ENCODE data around the gene ECT2. TPM values are rescaled to one million over a fixed set of nuclear protein-coding genes. Genes with fewer than 3 reads are reported as not detected.

The ECT2 gene
- total RNA-seq, 1 donor from 2014 or later = 20.9 TPM

DNA sequence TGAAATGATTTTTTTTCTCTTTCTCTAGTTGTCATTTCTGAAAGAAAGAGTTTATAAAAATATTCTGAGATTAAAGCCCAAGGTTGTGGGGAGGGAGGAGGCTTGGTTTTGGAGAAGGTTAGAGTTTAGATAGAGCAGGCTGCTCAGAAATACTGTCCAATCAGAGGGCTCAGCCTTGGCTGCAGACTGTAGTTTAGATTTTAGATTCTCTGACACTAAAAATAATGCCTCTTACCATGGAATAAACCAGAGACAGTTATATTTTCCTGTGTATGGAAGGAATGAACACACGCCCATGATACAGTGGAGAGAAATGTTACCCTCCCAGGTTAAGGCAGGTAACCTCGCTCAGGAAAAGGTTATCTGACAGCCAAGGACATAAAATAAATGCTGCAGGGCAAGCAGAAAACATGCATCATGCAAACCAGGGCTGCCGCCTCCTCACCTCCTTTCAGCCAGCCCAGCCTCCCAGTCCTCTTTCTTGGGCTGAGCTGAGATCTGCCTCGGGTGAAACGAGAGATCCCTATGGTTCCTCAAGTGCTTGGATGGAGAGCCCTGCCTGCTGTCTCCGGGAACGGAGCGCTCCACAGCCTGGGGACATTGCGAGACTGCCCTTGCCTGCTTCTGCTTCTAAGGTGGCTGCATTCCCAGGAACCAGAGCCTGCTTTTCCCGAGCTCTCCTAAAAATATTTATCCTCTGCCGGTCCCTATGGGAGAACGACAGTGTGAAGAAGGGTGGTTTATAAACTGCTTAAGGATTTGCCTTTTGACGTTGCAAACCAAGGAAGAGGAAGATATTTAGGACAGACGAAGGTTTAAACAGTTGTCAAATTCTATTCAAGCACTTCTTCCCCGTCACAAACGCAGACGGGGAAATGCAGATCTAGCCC is 40.5 kb upstream of the ECT2 start:
- H3K4me3 Mint-ChIP-seq = peak overlapping the region; percentile 93
- H3K27me3 Mint-ChIP-seq (ENCODE audit: low read depth) = peaks cover 4% of the 10 kb centered on the region
- peak overlapping the region; percentile 75 for H3K27ac Mint-ChIP-seq
- H3K36me3 Mint-ChIP-seq = no peaks in the 10 kb centered on the region
- DNase-seq (ENCODE audit: low spot score in 2 of 2, unreplicated experiment in 2 of 2) = peak; percentile 21 to 41
- TF ChIP-seq, protein P1, sequence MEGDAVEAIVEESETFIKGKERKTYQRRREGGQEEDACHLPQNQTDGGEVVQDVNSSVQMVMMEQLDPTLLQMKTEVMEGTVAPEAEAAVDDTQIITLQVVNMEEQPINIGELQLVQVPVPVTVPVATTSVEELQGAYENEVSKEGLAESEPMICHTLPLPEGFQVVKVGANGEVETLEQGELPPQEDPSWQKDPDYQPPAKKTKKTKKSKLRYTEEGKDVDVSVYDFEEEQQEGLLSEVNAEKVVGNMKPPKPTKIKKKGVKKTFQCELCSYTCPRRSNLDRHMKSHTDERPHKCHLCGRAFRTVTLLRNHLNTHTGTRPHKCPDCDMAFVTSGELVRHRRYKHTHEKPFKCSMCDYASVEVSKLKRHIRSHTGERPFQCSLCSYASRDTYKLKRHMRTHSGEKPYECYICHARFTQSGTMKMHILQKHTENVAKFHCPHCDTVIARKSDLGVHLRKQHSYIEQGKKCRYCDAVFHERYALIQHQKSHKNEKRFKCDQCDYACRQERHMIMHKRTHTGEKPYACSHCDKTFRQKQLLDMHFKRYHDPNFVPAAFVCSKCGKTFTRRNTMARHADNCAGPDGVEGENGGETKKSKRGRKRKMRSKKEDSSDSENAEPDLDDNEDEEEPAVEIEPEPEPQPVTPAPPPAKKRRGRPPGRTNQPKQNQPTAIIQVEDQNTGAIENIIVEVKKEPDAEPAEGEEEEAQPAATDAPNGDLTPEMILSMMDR (IDR thresholded peaks at IDR 0.05; ENCODE audit: unreplicated experiment) = no peak
- H3K4me1 Mint-ChIP-seq = peaks cover 17% of the 10 kb centered on the region
- H3K9me3 Mint-ChIP-seq = no peaks in the 10 kb centered on the region

DNA sequence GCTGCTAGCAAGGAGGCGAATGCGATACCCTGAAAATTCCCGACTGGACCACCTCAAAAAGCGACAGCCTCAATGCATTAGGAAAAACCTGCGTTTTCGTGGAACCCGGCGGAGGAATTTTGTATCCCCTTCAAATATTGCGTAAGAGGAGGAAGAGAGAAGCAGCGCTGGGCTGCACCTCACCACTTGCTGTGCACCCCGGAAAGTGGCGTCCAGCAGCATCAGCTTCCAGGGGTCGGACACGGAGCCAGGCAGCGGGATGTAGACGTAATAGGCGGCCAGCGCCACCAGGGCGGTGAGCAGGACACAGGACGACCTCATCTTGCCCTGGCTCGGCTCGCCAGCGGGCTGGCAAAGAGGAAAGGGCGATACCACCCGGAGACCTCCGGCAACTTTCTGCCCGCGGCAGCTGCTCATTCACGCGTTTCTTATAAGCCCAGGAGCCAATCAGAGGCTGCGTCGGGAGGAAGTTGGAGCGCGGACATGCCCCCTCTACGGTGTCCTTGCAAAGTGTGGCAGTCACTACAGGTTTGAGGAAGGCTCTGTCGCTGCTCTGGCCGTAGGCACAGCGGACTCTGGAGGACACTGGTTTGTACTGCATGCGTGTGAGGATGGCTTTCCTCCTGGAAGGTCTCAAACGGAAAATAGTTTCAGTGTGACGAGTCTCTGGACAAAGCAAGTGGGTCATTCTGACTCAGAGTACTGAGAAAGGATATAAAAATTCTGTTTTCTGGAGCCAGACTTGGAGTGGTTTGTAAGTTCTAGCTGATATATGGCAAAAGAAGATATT is 39.7 kb upstream of the ECT2 start, which contains the start of gene NCEH1:
TSS of gene NCEH1 (minus strand) at position 404 of the 790 bp plus-strand sequence. CDS start at position 321, 83 bp downstream.
- H3K27me3 Mint-ChIP-seq (ENCODE audit: low read depth) = peaks cover 4% of the 10 kb centered on the region
- DNase-seq (ENCODE audit: low spot score in 2 of 2, unreplicated experiment in 2 of 2) = peak; percentile 31 to 77
- H3K36me3 Mint-ChIP-seq = no peaks in the 10 kb centered on the region
- H3K4me3 Mint-ChIP-seq = peak within 1 kb of the TSS; percentile 93
- H3K27ac Mint-ChIP-seq = peak within 1 kb of the TSS; percentile 75
- H3K4me1 Mint-ChIP-seq = peaks cover 17% of the 10 kb centered on the region
- TF ChIP-seq, protein P1 (IDR thresholded peaks at IDR 0.05; ENCODE audit: unreplicated experiment) = peak; percentile 45
- H3K9me3 Mint-ChIP-seq = no peaks in the 10 kb centered on the region

DNA sequence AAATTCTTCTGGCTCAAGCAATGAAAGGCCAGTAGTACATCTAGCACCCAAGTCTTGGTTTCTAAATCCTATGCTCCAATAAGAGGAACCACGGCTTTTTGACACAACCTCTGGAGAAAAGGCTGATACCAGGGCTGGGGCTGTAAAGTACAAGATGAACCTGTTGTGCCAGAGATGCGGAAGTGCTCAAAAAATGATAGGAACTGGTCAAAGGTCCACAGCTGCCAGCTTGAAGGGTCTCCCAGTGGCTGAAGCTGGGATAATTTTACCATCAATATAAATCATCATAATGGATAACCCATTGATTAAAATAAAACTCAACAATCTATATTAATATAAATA is 39.1 kb upstream of the ECT2 start:
- Mint-ChIP-seq H3K9me3 (no peaks in the 10 kb centered on the region), H3K27ac (no peak overlapping the region), H3K4me1 (peaks cover 17% of the 10 kb centered on the region), H3K36me3 (no peaks in the 10 kb centered on the region), H3K4me3 (peak overlapping the region; percentile 93), H3K27me3 (ENCODE audit: low read depth) (peaks cover 4% of the 10 kb centered on the region)
- DNase-seq (ENCODE audit: low spot score in 2 of 2, unreplicated experiment in 2 of 2) = no peak
- TF ChIP-seq, protein P1 (IDR thresholded peaks at IDR 0.05; ENCODE audit: unreplicated experiment) = peak; percentile 6

DNA sequence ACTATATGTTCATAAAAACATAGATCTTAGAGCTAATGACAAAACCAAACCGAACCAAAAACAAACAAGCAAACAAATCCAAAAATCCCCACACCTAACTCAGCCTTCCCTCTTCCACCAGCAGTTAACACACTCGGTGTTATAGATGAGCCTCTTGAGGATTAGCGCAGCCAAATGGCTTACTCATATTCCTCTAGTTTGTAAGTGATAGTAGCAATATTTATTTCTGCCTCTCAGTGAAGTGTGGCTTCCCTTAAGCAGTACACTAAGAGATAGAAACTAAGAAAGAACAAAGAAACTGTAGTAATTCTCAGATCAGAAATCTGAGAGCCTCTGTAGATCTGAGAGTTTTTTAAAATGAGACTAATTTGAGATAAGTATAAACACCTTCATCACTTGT is 37.2 kb upstream of the ECT2 start:
- H3K4me1 Mint-ChIP-seq = peaks cover 17% of the 10 kb centered on the region
- no peaks in the 10 kb centered on the region for H3K36me3 Mint-ChIP-seq
- no peak overlapping the region for H3K27ac Mint-ChIP-seq
- no peaks in the 10 kb centered on the region for H3K9me3 Mint-ChIP-seq
- TF ChIP-seq, protein P1 (IDR thresholded peaks at IDR 0.05; ENCODE audit: unreplicated experiment) = no peak
- no peak overlapping the region for H3K4me3 Mint-ChIP-seq
- peaks cover 4% of the 10 kb centered on the region for H3K27me3 Mint-ChIP-seq (ENCODE audit: low read depth)
- DNase-seq (ENCODE audit: low spot score in 2 of 2, unreplicated experiment in 2 of 2) = no peak

DNA sequence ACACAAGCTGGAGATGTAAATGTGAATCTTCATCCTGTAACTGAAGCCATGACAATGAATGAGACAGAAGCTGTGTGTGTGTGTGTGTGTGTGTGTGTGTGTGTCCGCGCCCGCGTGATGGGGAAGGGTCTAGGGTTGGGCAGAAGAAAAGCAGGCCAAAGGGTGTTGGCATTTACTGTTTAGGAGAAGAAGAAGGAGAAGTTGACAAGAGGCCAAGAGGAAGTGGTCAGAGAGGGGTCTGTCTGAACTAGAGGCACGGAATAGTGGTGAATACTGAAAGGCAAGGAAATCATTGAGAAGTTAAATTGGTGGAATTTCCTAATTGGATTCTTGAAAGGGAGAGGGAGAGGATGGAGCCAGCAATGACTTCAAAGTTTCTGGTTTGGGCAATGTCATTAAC is 34.0 kb upstream of the ECT2 start:
- no peak for DNase-seq (ENCODE audit: low spot score in 2 of 2, unreplicated experiment in 2 of 2)
- no peaks in the 10 kb centered on the region for H3K4me1 Mint-ChIP-seq
- TF ChIP-seq, protein P1 (IDR thresholded peaks at IDR 0.05; ENCODE audit: unreplicated experiment) = no peak
- peaks cover 9% of the 10 kb centered on the region for H3K36me3 Mint-ChIP-seq
- H3K27me3 Mint-ChIP-seq (ENCODE audit: low read depth) = peaks cover 4% of the 10 kb centered on the region
- no peak overlapping the region for H3K4me3 Mint-ChIP-seq
- H3K9me3 Mint-ChIP-seq = peaks cover 18% of the 10 kb centered on the region
- no peak overlapping the region for H3K27ac Mint-ChIP-seq
